Liver (tissue), 9 donors: ENCODE measurements around the gene BCL2. TPM values are rescaled to one million over a fixed set of nuclear protein-coding genes. Genes with fewer than 3 reads are reported as not detected.

Source experiments
- DNase-seq: peaks from one replicate; pipeline ENCODE4 v3.0.0-alpha.2; 2017; ENCODE audit warnings: low spot score
- H3K27ac ChIP-seq, 2 donors: one replicate each; pipeline ENCODE4 v1.7.0; 2013; ENCODE audit warnings: inconsistent platforms in 2 of 2, low read length in 2 of 2, control low read depth in 1 of 2, low read depth in 1 of 2, mild to moderate bottlenecking in 1 of 2
- H3K27me3 ChIP-seq, 4 donors: one replicate each; pipeline versions ENCODE4 v1.6.1 to v1.7.0; 2013; ENCODE audit warnings: low read length in 3 of 4, inconsistent platforms in 1 of 4, mild to moderate bottlenecking in 1 of 4, moderate library complexity in 1 of 4; ENCODE audit not compliant: control insufficient read depth in 4 of 4, insufficient read depth in 4 of 4
- H3K36me3 ChIP-seq, 4 donors: one replicate each; pipeline versions ENCODE4 v1.6.1 to v1.7.0; 2013; ENCODE audit warnings: low read length in 3 of 4, mild to moderate bottlenecking in 3 of 4, low read depth in 1 of 4, moderate library complexity in 1 of 4; ENCODE audit not compliant: control insufficient read depth in 4 of 4, insufficient read depth in 3 of 4
- H3K4me1 ChIP-seq, 4 donors: one replicate each; pipeline versions ENCODE4 v1.6.1 to v1.7.0; 2013; ENCODE audit warnings: low read length in 3 of 4, mild to moderate bottlenecking in 3 of 4, moderate library complexity in 1 of 4; ENCODE audit not compliant: control insufficient read depth in 4 of 4, insufficient read depth in 4 of 4
- H3K4me3 ChIP-seq, 3 donors: one replicate each; pipeline versions ENCODE4 v1.6.1 to v1.7.0; 2013; ENCODE audit warnings: low read length in 3 of 3, control low read depth in 1 of 3, low read depth in 1 of 3, mild to moderate bottlenecking in 1 of 3
- H3K9ac ChIP-seq, 2 donors: one replicate each; pipeline ENCODE4 v1.7.0; 2013; ENCODE audit warnings: low read length in 2 of 2, mild to moderate bottlenecking in 2 of 2, moderate library complexity in 2 of 2, control low read depth in 1 of 2, low read depth in 1 of 2
- H3K9me3 ChIP-seq, 4 donors: one replicate each; pipeline versions ENCODE4 v1.6.1 to v1.7.0; 2013; ENCODE audit warnings: low read length in 3 of 4; ENCODE audit not compliant: control insufficient read depth in 4 of 4
- CTCF ChIP-seq: fragments of 150-350 bp; IDR thresholded peaks from 2 replicates; pipeline ENCODE4 v1.5.1; 2017; ENCODE audit warnings: improper control_type of control experiment, low read depth, low read length; ENCODE audit not compliant: missing input control
- EGR1 ChIP-seq, 2 donors: IDR thresholded peaks; 2 replicates each; pipeline ENCODE4 v1.6.1; 2016 to 2018; ENCODE audit warnings: antibody characterized with exemption in 2 of 2, low read depth in 2 of 2
- HNF4A ChIP-seq, 2 donors: conservative IDR thresholded peaks; 2 replicates each; pipeline ENCODE4 v1.6.1; 2016; ENCODE audit warnings: antibody characterized with exemption in 2 of 2, mild to moderate bottlenecking in 2 of 2
- HNF4G ChIP-seq: IDR thresholded peaks from 2 replicates; pipeline ENCODE4 v1.6.1; 2016; ENCODE audit warnings: antibody characterized with exemption
- NR2F2 ChIP-seq: IDR thresholded peaks from 2 replicates; pipeline ENCODE4 v1.6.1; 2016; ENCODE audit warnings: antibody characterized with exemption
- RAD21 ChIP-seq, 2 donors: IDR thresholded peaks; 2 replicates each; pipeline ENCODE4 v1.6.1; 2016; ENCODE audit warnings: antibody characterized with exemption in 2 of 2, mild to moderate bottlenecking in 2 of 2
- RXRA ChIP-seq, 2 donors: IDR thresholded peaks; 2 replicates each; pipeline ENCODE4 v1.6.1; 2017 to 2018; ENCODE audit warnings: antibody characterized with exemption in 2 of 2, mild to moderate bottlenecking in 1 of 2
- SP1 ChIP-seq: IDR thresholded peaks from 2 replicates; pipeline ENCODE4 v1.6.1; 2018; ENCODE audit warnings: antibody characterized with exemption, mild to moderate bottlenecking
- TAF1 ChIP-seq: conservative IDR thresholded peaks from 2 replicates; pipeline ENCODE4 v1.6.1; 2016; ENCODE audit warnings: antibody characterized with exemption, mild to moderate bottlenecking
- WGBS: extraction: QIAGEN DNeasy Blood & Tissue Kit; methylation state at CpG from one replicate; pipeline ENCODE4 v1.1.7; 2013; 5-methylcytosine and 5-hydroxymethylcytosine counted together
- polyA plus RNA-seq, 2 donors: library from polyadenylated mRNA; stranded (reverse) in 1 of 2; unstranded in 1 of 2; fragments of 200-250 nt in 1 of 2; fragments of >200 nt in 1 of 2; fragmentation: Nextera tagmentation in 1 of 2; extraction: Ambion mirVana in 1 of 2; gene quantifications; one replicate each; pipeline versions ENCODE4 v1.2.1 to v1.2.3, GENCODE V29; 2013 to 2015
- total RNA-seq, 2 donors: library from RNA; depleted of rRNA; stranded (reverse); fragments of >200 nt; gene quantifications; one replicate each; pipeline ENCODE4 v1.2.3, GENCODE V29; 2014
- TF ChIP-seq, protein P1 (sequence below): IDR thresholded peaks from 2 replicates; pipeline ENCODE4 v1.6.1; 2016; ENCODE audit warnings: antibody characterized with exemption
- donor health status: healthy.
- donor health status: healthy.
- donor health status: healthy.
- donor health status: healthy.
- donor health status: healthy.

The BCL2 gene
- total and polyA plus RNA-seq, 4 donors, result 0.40 to 3.9 (median 1.4) TPM

- TF ChIP-seq RXRA (IDR thresholded peaks at IDR 0.05) (peak in 1 of 2 donors; percentile 39), CTCF (no peak), NR2F2 (peak; percentile 18), HNF4A (conservative IDR thresholded peaks at IDR 0.05) (peak; percentile 64 to 85), HNF4G (no peak)
- no peak for DNase-seq
- 40% methylated on average over 13 of the region's 13 CpGs for WGBS
Observed at GRCh38 chr18:63131959-63132818, 187.4 kb downstream of the BCL2 start.

GRCh38 chr18:63131106-63131958 lies 188.2 kb downstream of the BCL2 start:
- no peak overlapping the region for H3K4me3 ChIP-seq
- no peaks in the 10 kb centered on the region for H3K27me3 ChIP-seq
- no peaks in the 10 kb centered on the region for H3K9me3 ChIP-seq
- H3K4me1 ChIP-seq, result peaks cover 0 to 20% (median 15%) of the 10 kb centered on the region in 4 donors
- DNase-seq, result no peak
- TF ChIP-seq RAD21 (IDR thresholded peaks at IDR 0.05) (peak; percentile 87 to 88), HNF4A (conservative IDR thresholded peaks at IDR 0.05) (no peak), NR2F2 (no peak), RXRA (IDR thresholded peaks at IDR 0.05) (no peak), SP1 (no peak), TAF1 (no peak), EGR1 (IDR thresholded peaks at IDR 0.05; ENCODE audit: low read depth in 2 of 2) (no peak), CTCF (peak; percentile 68)
- TF ChIP-seq, protein P1, sequence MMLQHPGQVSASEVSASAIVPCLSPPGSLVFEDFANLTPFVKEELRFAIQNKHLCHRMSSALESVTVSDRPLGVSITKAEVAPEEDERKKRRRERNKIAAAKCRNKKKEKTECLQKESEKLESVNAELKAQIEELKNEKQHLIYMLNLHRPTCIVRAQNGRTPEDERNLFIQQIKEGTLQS, result no peak
- no peaks in the 10 kb centered on the region for H3K36me3 ChIP-seq
- peak overlapping the region; percentile 49 to 72 for H3K27ac ChIP-seq
- no peak overlapping the region for H3K9ac ChIP-seq
- WGBS, result 33% methylated on average over 8 of the region's 8 CpGs

More at GRCh38 chr18:63131959-63132818, 187.4 kb downstream of the BCL2 start:
- Histone ChIP-seq H3K4me3 (peak overlapping the region; percentile 9 to 32 (median 31)), H3K9me3 (no peaks in the 10 kb centered on the region), H3K27me3 (no peaks in the 10 kb centered on the region), H3K9ac (peak overlapping the region; percentile 33 to 80), H3K27ac (peak overlapping the region; percentile 49 to 72), H3K4me1 (peaks cover 0 to 20% (median 15%) of the 10 kb centered on the region in 4 donors), H3K36me3 (no peaks in the 10 kb centered on the region)
